Stomach (tissue), 4 donors: ENCODE data around the gene ZNF627.

Source experiments
- EP300 ChIP-seq: sonication (generic); formaldehyde crosslinking; IDR thresholded peaks from one replicate; pipeline ENCODE4 v1.6.1; 2017; ENCODE audit warnings: antibody characterized with exemption
- POLR2A ChIP-seq, 4 donors: fragments of 450-650 bp; IDR thresholded peaks; one replicate each; pipeline ENCODE4 v1.6.1; 2016; ENCODE audit warnings: antibody characterized with exemption in 4 of 4, control low read depth in 2 of 4, mild to moderate bottlenecking in 1 of 4, moderate library complexity in 1 of 4
- TF ChIP-seq, protein P1 (sequence below), 7 experiments: fragments of 450-650 bp in 4 of 7; fragments of 200-600 bp in 3 of 7; sonication (generic) in 3 of 7; IDR thresholded peaks; one replicate each; pipeline ENCODE4 v1.5.1; 2016 to 2019; ENCODE audit warnings: antibody characterized with exemption in 7 of 7, control low read depth in 2 of 7, mild to moderate bottlenecking in 1 of 7

DNA sequence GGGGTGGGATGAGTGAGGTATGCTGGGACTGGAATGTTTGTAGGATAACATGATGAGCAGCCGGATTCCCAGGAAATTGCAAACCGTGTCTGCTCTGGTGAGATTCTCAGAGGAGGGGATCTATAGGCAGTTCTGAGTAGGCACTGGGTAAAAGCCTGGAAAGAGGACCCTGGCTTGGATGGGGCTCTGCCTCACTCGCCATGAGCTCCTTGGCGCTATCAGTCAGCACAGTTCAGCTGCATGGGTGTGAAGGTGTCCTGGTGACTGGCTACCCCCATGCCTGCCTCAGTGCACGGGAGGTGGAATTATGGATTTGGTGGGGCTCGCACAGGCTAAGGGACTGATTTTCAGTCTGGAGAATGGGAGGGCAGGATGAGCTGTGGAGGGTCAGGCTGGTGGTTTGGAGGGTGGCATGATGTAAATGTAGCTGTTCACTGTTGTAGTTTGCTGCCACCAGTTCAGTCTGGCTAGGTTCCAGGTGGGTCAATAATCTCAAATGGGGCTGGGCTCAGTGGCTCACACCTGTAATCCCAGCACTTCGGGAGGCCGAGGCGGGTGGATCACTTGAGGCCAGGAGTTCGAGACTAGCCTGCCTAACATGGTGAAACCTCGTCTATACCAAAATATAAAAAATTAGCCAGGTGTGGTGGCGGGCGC, 9.2 kb upstream of the ZNF627 start:
- TF ChIP-seq POLR2A (IDR thresholded peaks at IDR 0.05) (no peak), EP300 (no peak)
- TF ChIP-seq, protein P1, sequence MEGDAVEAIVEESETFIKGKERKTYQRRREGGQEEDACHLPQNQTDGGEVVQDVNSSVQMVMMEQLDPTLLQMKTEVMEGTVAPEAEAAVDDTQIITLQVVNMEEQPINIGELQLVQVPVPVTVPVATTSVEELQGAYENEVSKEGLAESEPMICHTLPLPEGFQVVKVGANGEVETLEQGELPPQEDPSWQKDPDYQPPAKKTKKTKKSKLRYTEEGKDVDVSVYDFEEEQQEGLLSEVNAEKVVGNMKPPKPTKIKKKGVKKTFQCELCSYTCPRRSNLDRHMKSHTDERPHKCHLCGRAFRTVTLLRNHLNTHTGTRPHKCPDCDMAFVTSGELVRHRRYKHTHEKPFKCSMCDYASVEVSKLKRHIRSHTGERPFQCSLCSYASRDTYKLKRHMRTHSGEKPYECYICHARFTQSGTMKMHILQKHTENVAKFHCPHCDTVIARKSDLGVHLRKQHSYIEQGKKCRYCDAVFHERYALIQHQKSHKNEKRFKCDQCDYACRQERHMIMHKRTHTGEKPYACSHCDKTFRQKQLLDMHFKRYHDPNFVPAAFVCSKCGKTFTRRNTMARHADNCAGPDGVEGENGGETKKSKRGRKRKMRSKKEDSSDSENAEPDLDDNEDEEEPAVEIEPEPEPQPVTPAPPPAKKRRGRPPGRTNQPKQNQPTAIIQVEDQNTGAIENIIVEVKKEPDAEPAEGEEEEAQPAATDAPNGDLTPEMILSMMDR (IDR thresholded peaks at IDR 0.05) = no peak
